Calu3 (cell line): ENCODE results near the gene IFNA5. TPM values are rescaled to one million over a fixed set of nuclear protein-coding genes. Genes with fewer than 3 reads are reported as not detected.

ENCODE experiments used
- BruUV-seq: library from RNA; stranded (reverse); fragments of 400-500 nt; replicated peaks from 2 replicates; lab custom pipeline; 2021; lab: Mats Ljungman, UMichigan
- CTCF ChIA-PET: fragments of 300-600 bp; sonication (Branson Sonifier 250); formaldehyde crosslinking; loops from one replicate; lab custom pipeline; 2022; ENCODE audit warnings: antibody characterized with exemption; lab: Charles Lee
- DNase-seq: peaks from one replicate; pipeline ENCODE4 v3.0.0; 2022
- H3K27ac Mint-ChIP-seq: one replicate; pipeline ENCODE4 v1.8.0; 2022; ENCODE audit warnings: mixed read lengths; ENCODE audit not compliant: unreplicated experiment
- H3K27me3 Mint-ChIP-seq: one replicate; pipeline ENCODE4 v1.8.0; 2022; ENCODE audit warnings: mixed read lengths; ENCODE audit not compliant: unreplicated experiment
- H3K36me3 Mint-ChIP-seq: one replicate; pipeline ENCODE4 v1.8.0; 2022; ENCODE audit warnings: mild to moderate bottlenecking, moderate library complexity, mixed read lengths; ENCODE audit not compliant: insufficient read depth, unreplicated experiment
- H3K4me1 Mint-ChIP-seq: one replicate; pipeline ENCODE4 v1.8.0; 2022; ENCODE audit warnings: mild to moderate bottlenecking, low read depth, mixed read lengths; ENCODE audit not compliant: unreplicated experiment
- H3K4me3 Mint-ChIP-seq: one replicate; pipeline ENCODE4 v1.8.0; 2022; ENCODE audit warnings: mild to moderate bottlenecking, low read depth, moderate library complexity, mixed read lengths; ENCODE audit not compliant: unreplicated experiment
- H3K9me3 Mint-ChIP-seq: one replicate; pipeline ENCODE4 v1.8.0; 2022; ENCODE audit warnings: low read depth, mixed read lengths; ENCODE audit not compliant: unreplicated experiment
- intact Hi-C: fragments of 100-400 bp; cut with micrococcal nuclease; formaldehyde crosslinking; loops from one replicate; pipeline ENCODE4 v1.10.0; 2022; ENCODE audit not compliant: unreplicated experiment
- total RNA-seq: library from RNA; stranded (reverse); gene quantifications from 2 replicates; pipeline ENCODE4 v1.2.3, GENCODE V29; 2022
- TF ChIP-seq, protein P1 (sequence below): fragments of 200-600 bp; IDR thresholded peaks from one replicate; pipeline ENCODE4 v1.8.0; 2022; ENCODE audit warnings: antibody characterized with exemption; ENCODE audit not compliant: unreplicated experiment

Gene IFNA5
- total RNA-seq, 1 experiment from 2014 or later: not detected

DNA sequence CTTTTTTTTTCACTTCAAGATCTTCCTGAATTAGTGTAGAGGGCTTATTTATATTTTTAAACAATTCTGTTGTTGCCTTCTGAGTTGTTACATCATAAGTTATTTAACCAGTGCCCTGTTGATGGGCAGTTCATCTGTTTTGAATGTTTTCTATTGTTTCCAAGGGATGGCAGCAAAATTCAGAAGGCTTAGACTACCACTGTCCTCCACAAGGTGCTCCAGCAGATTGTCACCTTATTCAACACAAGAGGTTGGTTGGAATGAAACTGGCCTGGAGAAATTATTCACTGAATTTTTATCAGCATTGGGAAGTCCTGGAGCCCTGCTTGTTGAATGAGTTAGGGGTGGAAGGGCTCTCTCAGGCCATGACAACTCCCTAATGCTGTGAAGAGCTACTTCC is 31.3 kb upstream of the IFNA5 start:
- CTCF ChIA-PET: no interaction called here
- peaks cover 22% of the 10 kb centered on the region for H3K36me3 Mint-ChIP-seq
- H3K9me3 Mint-ChIP-seq: no peaks in the 10 kb centered on the region
- no TSS peak for BruUV-seq
- TF ChIP-seq, protein P1, sequence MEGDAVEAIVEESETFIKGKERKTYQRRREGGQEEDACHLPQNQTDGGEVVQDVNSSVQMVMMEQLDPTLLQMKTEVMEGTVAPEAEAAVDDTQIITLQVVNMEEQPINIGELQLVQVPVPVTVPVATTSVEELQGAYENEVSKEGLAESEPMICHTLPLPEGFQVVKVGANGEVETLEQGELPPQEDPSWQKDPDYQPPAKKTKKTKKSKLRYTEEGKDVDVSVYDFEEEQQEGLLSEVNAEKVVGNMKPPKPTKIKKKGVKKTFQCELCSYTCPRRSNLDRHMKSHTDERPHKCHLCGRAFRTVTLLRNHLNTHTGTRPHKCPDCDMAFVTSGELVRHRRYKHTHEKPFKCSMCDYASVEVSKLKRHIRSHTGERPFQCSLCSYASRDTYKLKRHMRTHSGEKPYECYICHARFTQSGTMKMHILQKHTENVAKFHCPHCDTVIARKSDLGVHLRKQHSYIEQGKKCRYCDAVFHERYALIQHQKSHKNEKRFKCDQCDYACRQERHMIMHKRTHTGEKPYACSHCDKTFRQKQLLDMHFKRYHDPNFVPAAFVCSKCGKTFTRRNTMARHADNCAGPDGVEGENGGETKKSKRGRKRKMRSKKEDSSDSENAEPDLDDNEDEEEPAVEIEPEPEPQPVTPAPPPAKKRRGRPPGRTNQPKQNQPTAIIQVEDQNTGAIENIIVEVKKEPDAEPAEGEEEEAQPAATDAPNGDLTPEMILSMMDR: no peak
- intact Hi-C loops: no loop called here
- DNase-seq: no peak
- no peak overlapping the region for H3K4me3 Mint-ChIP-seq
- H3K27me3 Mint-ChIP-seq: no peaks in the 10 kb centered on the region
- H3K4me1 Mint-ChIP-seq: no peaks in the 10 kb centered on the region
- peak overlapping the region; percentile 33 for H3K27ac Mint-ChIP-seq

DNA sequence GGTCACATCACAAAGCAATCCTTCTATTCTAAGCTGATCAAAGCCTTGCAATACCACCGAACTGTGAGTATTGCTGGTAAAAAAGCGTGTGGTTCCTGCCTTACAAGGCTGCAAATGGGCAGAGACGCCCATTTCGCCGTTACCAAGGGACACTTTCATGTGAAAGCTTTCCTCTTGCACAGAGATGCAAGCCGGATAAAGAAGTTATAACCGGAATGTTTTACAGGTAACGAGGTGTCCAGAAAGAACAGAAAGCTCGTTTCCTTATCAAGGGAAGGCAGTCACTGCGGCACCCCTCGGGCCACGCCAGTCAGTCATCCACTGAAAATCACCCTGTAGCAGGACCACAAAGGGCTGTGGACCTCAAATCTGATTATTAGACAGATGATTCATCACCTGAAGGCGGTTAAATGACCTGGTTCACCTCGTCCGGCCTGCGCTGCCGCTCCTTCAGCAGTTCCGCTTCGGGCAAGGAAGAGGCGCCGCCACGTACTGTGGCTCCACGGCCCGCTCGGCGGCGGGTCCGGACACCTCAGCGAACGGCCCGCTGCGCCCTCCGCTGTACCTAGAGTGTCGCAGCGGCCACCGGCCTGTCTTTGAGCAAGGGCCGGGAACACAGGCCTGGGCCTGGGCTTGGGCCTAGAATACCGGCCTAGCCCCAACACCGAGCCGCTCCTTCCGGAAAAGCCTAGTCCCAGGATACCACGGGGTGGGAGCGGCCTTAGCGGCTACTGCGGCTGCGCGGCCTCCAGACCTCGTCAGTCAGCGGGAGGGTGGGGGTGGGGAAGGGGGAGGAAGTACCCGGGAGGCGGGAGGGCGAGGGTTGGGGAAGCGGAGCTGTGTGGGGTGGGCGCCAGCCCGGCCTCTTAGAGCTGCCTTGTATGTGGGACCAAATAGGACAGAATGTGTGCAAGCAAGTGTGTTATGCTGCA is 29.9 kb upstream of the IFNA5 start, which contains the start of gene KLHL9:
Gene KLHL9, minus strand, starts transcription at position 704 of the 932 bp plus-strand sequence. Its CDS starts 545 bp downstream, at position 159.
- DNase-seq: peak; percentile 83
- no peaks in the 10 kb centered on the region for H3K4me1 Mint-ChIP-seq
- H3K27me3 Mint-ChIP-seq: no peaks in the 10 kb centered on the region
- CTCF ChIA-PET: interaction anchor here (0.8 to 1.3 kb wide), 2 partner anchors 9 to 120 kb away, joined by 3 to 4 read pairs; no protein-coding TSS in a partner anchor
- no peaks in the 10 kb centered on the region for H3K9me3 Mint-ChIP-seq
- TF ChIP-seq, protein P1: no peak
- BruUV-seq: TSS peak; percentile 40
- peak within 1 kb of the TSS; percentile 83 for H3K4me3 Mint-ChIP-seq
- intact Hi-C loops: no loop called here
- H3K27ac Mint-ChIP-seq: peak within 1 kb of the TSS; percentile 58
- peaks cover 26% of the 10 kb centered on the region for H3K36me3 Mint-ChIP-seq

DNA sequence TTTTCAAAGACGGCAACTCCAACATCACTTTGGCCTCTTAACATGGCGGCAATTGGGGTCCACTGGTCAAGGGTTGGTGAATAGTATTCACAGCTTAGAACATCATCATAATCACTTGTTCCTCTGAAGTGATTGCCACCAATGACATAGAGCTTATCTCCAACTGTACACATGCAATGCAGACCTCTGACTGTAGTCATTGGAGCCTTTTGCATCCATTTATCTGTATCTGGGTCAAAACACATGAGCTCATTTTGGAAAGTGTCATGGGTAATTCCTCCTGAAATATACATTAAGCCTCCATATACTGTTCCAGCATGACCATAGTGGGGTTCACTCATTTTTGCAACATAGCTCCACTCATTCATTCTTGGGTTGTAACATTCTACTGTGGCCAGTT is 28.1 kb upstream of the IFNA5 start:
- TF ChIP-seq, protein P1: no peak
- Mint-ChIP-seq H3K36me3 (peaks cover 28% of the 10 kb centered on the region), H3K9me3 (no peaks in the 10 kb centered on the region), H3K27ac (no peak overlapping the region), H3K4me3 (no peak overlapping the region), H3K4me1 (no peaks in the 10 kb centered on the region), H3K27me3 (no peaks in the 10 kb centered on the region)
- intact Hi-C loops: no loop called here
- DNase-seq: no peak
- no TSS peak for BruUV-seq
- CTCF ChIA-PET: no interaction called here

DNA sequence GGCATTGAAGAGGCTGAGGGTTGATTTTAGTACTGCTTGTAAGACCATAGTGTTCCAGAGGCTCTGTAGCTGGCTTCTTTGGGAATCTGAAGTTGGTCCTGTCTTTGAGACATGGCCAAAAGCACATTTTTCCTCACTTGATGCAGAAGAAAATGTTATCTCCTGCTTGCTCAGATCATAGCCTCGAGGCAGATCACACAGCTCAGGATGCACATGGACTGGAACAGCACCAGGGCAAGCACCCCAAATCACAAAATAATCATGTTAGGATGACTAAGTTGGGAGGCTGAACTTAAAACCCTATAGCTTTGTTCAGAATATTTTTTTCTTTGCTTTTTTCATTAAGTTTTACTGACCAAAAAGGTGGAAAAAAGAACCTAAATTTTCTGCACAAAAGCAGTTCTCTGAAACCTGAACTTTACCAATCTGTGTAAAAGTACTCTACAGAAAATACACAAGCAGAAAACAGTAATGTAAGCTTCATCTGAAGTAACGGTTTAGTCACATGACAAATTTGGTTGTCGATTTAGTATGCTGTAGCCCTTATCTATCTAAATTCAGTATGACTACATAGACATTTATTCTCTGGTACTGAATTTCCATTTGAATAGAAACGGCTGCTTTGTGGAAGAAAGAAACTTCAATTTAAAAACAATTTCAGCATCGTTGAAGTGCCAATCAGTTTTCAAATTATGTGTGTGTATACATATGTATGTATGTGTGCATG is 26.7 kb upstream of the IFNA5 start:
- Mint-ChIP-seq H3K27me3 (no peaks in the 10 kb centered on the region), H3K27ac (no peak overlapping the region), H3K9me3 (no peaks in the 10 kb centered on the region), H3K36me3 (peaks cover 28% of the 10 kb centered on the region), H3K4me1 (no peaks in the 10 kb centered on the region), H3K4me3 (no peak overlapping the region)
- intact Hi-C loops: no loop called here
- BruUV-seq: no TSS peak
- no peak for DNase-seq
- CTCF ChIA-PET: no interaction called here
- TF ChIP-seq, protein P1: no peak
